HG03378 (cell line): ENCODE measurements around the gene TRIM66.

ENCODE experiments used
- ATAC-seq: cut with Tn5 transposase; IDR thresholded peaks from one replicate; pipeline ENCODE4 v1.9.1; 2021; ENCODE audit warnings: mild to moderate bottlenecking, moderate library complexity; ENCODE audit not compliant: unreplicated experiment

TRIM66 gene

GRCh38 chr11:8577791-8578581 lies 104.5 kb downstream of the TRIM66 start:
- no peak for ATAC-seq

- no peak for ATAC-seq
Observed at GRCh38 chr11:8574798-8575197, 107.7 kb downstream of the TRIM66 start.

- ATAC-seq, result no peak
Observed at GRCh38 chr11:8573777-8574176, 108.7 kb downstream of the TRIM66 start.

GRCh38 chr11:8567602-8568198 lies 114.8 kb downstream of the TRIM66 start:
- ATAC-seq, result peak; percentile 52

- no peak for ATAC-seq
Observed at GRCh38 chr11:8566613-8567210, 115.8 kb downstream of the TRIM66 start.

- ATAC-seq, result no peak
Observed at GRCh38 chr11:8564526-8564925, 117.9 kb downstream of the TRIM66 start.
